Panc1 (cell line): ENCODE measurements around the gene PECR. TPM values are rescaled to one million over a fixed set of nuclear protein-coding genes. Genes with fewer than 3 reads are reported as not detected.

ENCODE experiments used
- ATAC-seq: fragments of 200-7000 bp; cut with Tn5 transposase; 2 replicates; pipeline ENCODE4 v1.9.1; 2020; ENCODE audit warnings: mild to moderate bottlenecking, moderate library complexity
- BruUV-seq: library from RNA; stranded (reverse); fragments of 400-500 nt; replicated peaks from 2 replicates; lab custom pipeline; 2021; lab: Mats Ljungman, UMichigan
- CTCF ChIA-PET: fragments of 300-600 bp; sonication (Branson Sonifier 250); formaldehyde crosslinking; loops from one replicate; lab custom pipeline; 2022; ENCODE audit warnings: antibody characterized with exemption; lab: Charles Lee
- POLR2A ChIA-PET: fragments of 300-600 bp; sonication (Branson Sonifier 250); formaldehyde crosslinking; loops from one replicate; lab custom pipeline; 2022; ENCODE audit warnings: antibody characterized with exemption; lab: Charles Lee
- DNase-seq: peaks from one replicate; pipeline ENCODE4 v3.0.0-alpha.2; 2010; ENCODE audit warnings: low read depth, low spot score
- H3K27ac ChIP-seq: 2 replicates; pipeline ENCODE4 v1.5.1; 2011; ENCODE audit warnings: mild to moderate bottlenecking, low read length, inconsistent platforms
- H3K27me3 ChIP-seq: fragments of 200-500 bp; sonication (Bioruptor generic); 2 replicates; pipeline ENCODE4 v1.6.0; 2014; ENCODE audit warnings: low read length, inconsistent platforms; ENCODE audit not compliant: control insufficient read depth, insufficient read depth
- H3K36me3 ChIP-seq: fragments of 200-500 bp; sonication (Bioruptor generic); 2 replicates; pipeline ENCODE4 v1.5.1; 2014; ENCODE audit warnings: inconsistent platforms, mild to moderate bottlenecking, low read length, moderate library complexity; ENCODE audit not compliant: control insufficient read depth, insufficient read depth
- H3K4me1 ChIP-seq: 2 replicates; pipeline ENCODE4 v1.5.1; 2011; ENCODE audit warnings: inconsistent platforms, mild to moderate bottlenecking, low read length, moderate library complexity; ENCODE audit not compliant: control insufficient read depth, insufficient read depth
- H3K4me3 ChIP-seq, 2 experiments: 2 replicates each; pipeline ENCODE4 v1.5.1; 2011 to 2012; ENCODE audit warnings: low read depth in 2 of 2, low read length in 2 of 2, mild to moderate bottlenecking in 2 of 2, inconsistent platforms in 1 of 2, moderate library complexity in 1 of 2
- H3K9me3 ChIP-seq: fragments of 200-500 bp; sonication (Bioruptor generic); 2 replicates; pipeline ENCODE4 v1.5.1; 2014; ENCODE audit warnings: low read depth, mild to moderate bottlenecking, inconsistent platforms, low read length, moderate library complexity; ENCODE audit not compliant: control insufficient read depth, insufficient read depth
- POLR2AphosphoS5 ChIP-seq: IDR thresholded peaks from 2 replicates; pipeline ENCODE4 v1.6.1; 2012; ENCODE audit warnings: mild to moderate bottlenecking, low read depth, low read length, moderate library complexity
- SIN3A ChIP-seq: IDR thresholded peaks from 2 replicates; pipeline ENCODE4 v1.6.1; 2012; ENCODE audit warnings: low read depth, mild to moderate bottlenecking, low read length, moderate library complexity, borderline replicate concordance; ENCODE audit not compliant: insufficient read depth
- TCF7L2 ChIP-seq: IDR thresholded peaks from 2 replicates; pipeline ENCODE4 v1.6.1; 2011; ENCODE audit warnings: mild to moderate bottlenecking, low read depth, low read length, inconsistent platforms
- in situ Hi-C: cut with HindIII; loops from 2 replicates; pipeline ENCODE4 v1.10.0; 2016; ENCODE audit warnings: low sequenced_read_pairs, low pct_unique_long_range_greater_than_20kb
- intact Hi-C: fragments of 100-400 bp; cut with micrococcal nuclease; formaldehyde crosslinking; loops from one replicate; pipeline ENCODE4 v1.10.0; 2022; ENCODE audit not compliant: unreplicated experiment
- total RNA-seq: library from RNA; stranded (reverse); gene quantifications from one replicate; pipeline ENCODE4 v1.2.1, GENCODE V29; 2021; ENCODE audit not compliant: unreplicated experiment
- TF ChIP-seq, protein P1 (sequence below): fragments of 450-650 bp; IDR thresholded peaks from 2 replicates; pipeline ENCODE4 v1.5.1; 2017; ENCODE audit warnings: mild to moderate bottlenecking
- TF ChIP-seq, protein P2 (sequence below), 2 experiments: IDR thresholded peaks; 2 replicates each; pipeline ENCODE4 v1.6.1; 2011 to 2012; ENCODE audit warnings: low read depth in 2 of 2, control low read depth in 1 of 2, low read length in 1 of 2, mild to moderate bottlenecking in 1 of 2, moderate library complexity in 1 of 2; ENCODE audit not compliant: insufficient read depth in 1 of 2

The PECR gene
- total RNA-seq, 1 experiment from 2014 or later: 16.5 TPM

DNA sequence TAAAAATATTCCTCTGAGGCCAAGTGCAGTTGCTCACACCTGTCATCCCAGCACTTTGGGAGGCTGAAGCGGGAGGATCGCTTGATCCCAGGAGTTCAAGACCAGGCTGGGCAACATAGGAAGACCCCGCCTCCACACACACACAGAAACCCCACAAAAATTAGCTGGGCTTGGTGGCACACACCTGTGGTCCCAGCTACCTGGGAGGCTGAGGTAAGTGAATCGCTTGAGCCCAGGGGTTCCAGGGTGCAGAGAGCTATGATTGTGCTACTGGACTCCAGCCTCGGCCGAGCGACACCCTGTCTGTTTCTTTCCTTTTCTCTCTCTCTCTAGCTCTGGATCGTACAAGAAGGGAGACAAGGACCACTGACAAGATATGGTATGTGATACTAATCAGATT, 25.7 kb upstream of the PECR start:
- H3K4me3 ChIP-seq: peak overlapping the region in 1 of 2 experiments; percentile 44; a peak in 2 of 4 replicates
- intact Hi-C loops: no loop called here

DNA sequence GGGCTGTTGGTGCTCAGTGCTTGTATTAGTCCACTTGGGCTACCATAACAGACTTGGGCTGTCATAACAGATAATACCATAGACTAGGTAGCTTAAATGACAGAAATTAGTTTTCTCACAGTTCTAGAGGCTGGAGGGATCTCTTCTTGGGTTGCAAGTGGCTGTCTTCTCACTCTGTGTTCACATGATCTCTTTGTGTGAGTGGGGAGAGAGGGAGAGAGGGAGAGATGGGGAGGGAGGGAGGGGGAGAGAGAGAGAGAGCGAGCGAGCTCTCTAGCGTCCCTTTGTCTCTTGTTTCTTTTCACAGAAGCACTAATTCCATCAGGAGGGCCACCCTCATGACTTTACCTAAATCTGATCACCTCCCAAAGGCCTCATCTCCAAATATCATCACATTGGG, 23.1 kb upstream of the PECR start:
- intact Hi-C loops (no loop called here), in situ Hi-C loops (no loop called here)
- no peak for ATAC-seq
- ChIA-PET CTCF (no interaction called here), POLR2A (no interaction called here)
- no peaks in the 10 kb centered on the region for H3K27me3 ChIP-seq
- peaks cover 15% of the 10 kb centered on the region for H3K4me1 ChIP-seq
- no peak overlapping the region for H3K27ac ChIP-seq
- no TSS peak for BruUV-seq
- H3K9me3 ChIP-seq: no peaks in the 10 kb centered on the region
- H3K36me3 ChIP-seq: peaks cover 3% of the 10 kb centered on the region; the same call in 1 of the 2 replicates
- H3K4me3 ChIP-seq: no peak overlapping the region
- no peak for DNase-seq
- no peak for TF ChIP-seq TCF7L2
- TF ChIP-seq, protein P1, sequence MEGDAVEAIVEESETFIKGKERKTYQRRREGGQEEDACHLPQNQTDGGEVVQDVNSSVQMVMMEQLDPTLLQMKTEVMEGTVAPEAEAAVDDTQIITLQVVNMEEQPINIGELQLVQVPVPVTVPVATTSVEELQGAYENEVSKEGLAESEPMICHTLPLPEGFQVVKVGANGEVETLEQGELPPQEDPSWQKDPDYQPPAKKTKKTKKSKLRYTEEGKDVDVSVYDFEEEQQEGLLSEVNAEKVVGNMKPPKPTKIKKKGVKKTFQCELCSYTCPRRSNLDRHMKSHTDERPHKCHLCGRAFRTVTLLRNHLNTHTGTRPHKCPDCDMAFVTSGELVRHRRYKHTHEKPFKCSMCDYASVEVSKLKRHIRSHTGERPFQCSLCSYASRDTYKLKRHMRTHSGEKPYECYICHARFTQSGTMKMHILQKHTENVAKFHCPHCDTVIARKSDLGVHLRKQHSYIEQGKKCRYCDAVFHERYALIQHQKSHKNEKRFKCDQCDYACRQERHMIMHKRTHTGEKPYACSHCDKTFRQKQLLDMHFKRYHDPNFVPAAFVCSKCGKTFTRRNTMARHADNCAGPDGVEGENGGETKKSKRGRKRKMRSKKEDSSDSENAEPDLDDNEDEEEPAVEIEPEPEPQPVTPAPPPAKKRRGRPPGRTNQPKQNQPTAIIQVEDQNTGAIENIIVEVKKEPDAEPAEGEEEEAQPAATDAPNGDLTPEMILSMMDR: no peak
- no peak for TF ChIP-seq POLR2AphosphoS5
- TF ChIP-seq, protein P2, sequence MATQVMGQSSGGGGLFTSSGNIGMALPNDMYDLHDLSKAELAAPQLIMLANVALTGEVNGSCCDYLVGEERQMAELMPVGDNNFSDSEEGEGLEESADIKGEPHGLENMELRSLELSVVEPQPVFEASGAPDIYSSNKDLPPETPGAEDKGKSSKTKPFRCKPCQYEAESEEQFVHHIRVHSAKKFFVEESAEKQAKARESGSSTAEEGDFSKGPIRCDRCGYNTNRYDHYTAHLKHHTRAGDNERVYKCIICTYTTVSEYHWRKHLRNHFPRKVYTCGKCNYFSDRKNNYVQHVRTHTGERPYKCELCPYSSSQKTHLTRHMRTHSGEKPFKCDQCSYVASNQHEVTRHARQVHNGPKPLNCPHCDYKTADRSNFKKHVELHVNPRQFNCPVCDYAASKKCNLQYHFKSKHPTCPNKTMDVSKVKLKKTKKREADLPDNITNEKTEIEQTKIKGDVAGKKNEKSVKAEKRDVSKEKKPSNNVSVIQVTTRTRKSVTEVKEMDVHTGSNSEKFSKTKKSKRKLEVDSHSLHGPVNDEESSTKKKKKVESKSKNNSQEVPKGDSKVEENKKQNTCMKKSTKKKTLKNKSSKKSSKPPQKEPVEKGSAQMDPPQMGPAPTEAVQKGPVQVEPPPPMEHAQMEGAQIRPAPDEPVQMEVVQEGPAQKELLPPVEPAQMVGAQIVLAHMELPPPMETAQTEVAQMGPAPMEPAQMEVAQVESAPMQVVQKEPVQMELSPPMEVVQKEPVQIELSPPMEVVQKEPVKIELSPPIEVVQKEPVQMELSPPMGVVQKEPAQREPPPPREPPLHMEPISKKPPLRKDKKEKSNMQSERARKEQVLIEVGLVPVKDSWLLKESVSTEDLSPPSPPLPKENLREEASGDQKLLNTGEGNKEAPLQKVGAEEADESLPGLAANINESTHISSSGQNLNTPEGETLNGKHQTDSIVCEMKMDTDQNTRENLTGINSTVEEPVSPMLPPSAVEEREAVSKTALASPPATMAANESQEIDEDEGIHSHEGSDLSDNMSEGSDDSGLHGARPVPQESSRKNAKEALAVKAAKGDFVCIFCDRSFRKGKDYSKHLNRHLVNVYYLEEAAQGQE (IDR thresholded peaks at IDR 0.05; ENCODE audit: insufficient read depth in 1 of 2, low read depth in 2 of 2, low read length in 1 of 2): no peak
- TF ChIP-seq SIN3A: no peak

More for the DNA sequence above, 25.7 kb upstream of the PECR start:
- H3K36me3 ChIP-seq: peaks cover 23% of the 10 kb centered on the region
- no peaks in the 10 kb centered on the region for H3K27me3 ChIP-seq
- no peaks in the 10 kb centered on the region for H3K9me3 ChIP-seq
- peak overlapping the region; percentile 98 for H3K27ac ChIP-seq
- in situ Hi-C loops: no loop called here
- ATAC-seq (no peak), DNase-seq (no peak)
- no TSS peak for BruUV-seq
- ChIA-PET POLR2A (no interaction called here), CTCF (no interaction called here)
- peaks cover 27% of the 10 kb centered on the region for H3K4me1 ChIP-seq
- no peak for TF ChIP-seq SIN3A
- TF ChIP-seq, protein P1: no peak
- no peak for TF ChIP-seq POLR2AphosphoS5
- TF ChIP-seq, protein P2 (IDR thresholded peaks at IDR 0.05; ENCODE audit: insufficient read depth in 1 of 2, low read depth in 2 of 2, low read length in 1 of 2): no peak
- TF ChIP-seq TCF7L2: no peak
